ENCODE measurements around the gene REP15. TPM values are rescaled to one million over a fixed set of nuclear protein-coding genes. Genes with fewer than 3 reads are reported as not detected.

Gene REP15
- total RNA-seq, 1 experiment from 2014 or later, result 1.4 TPM

DNA sequence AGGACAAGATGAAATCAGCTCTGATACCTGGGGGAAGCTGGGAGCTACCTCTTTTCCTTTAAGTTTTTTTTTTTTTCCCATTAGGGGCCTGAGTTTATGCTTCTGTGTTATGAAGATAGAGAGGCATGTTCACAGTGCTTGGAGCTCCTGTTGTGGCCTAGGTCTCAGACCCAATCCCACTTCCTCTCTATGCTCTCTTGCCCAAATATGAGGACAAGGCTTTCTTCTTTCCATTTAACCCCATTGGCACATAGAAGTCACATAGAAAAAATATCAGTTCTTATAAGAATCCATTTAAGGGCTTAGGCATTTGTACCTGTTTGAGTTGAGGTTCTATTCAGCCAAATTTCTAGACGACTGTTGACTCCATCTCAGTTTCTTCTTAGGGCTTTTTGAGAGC is 27.0 kb downstream of the REP15 start:
- Histone ChIP-seq H3K27me3 (ENCODE audit: insufficient read depth, low read depth) (no peaks in the 10 kb centered on the region), H3K4me3 (no peak overlapping the region), H3K4me1 (replicated peaks; ENCODE audit: insufficient read depth) (no peaks in the 10 kb centered on the region), H3K27ac (no peak overlapping the region), H3K79me2 (ENCODE audit: low read depth) (no peaks in the 10 kb centered on the region), H3K9me2 (ENCODE audit: insufficient read depth) (no peaks in the 10 kb centered on the region), H2AFZ (no peak overlapping the region), H4K20me1 (ENCODE audit: insufficient read depth) (no peaks in the 10 kb centered on the region), H3K36me3 (ENCODE audit: low read depth) (peaks cover 24% of the 10 kb centered on the region), H3F3A (ENCODE audit: insufficient read depth, low read depth) (no peaks in the 10 kb centered on the region; the same call in 1 of the 2 replicates), H3K9me3 (ENCODE audit: insufficient read depth, low read depth) (no peaks in the 10 kb centered on the region), H3K4me2 (no peak overlapping the region)
- no TSS peak for BruUV-seq (replicated peaks)
- intact Hi-C loops (cut with micrococcal nuclease; ENCODE audit: unreplicated experiment), result no loop called here
- no peak for TF ChIP-seq EZH2 (IDR thresholded peaks at IDR 0.05; ENCODE audit: low read depth)
- TF ChIP-seq, protein P1, sequence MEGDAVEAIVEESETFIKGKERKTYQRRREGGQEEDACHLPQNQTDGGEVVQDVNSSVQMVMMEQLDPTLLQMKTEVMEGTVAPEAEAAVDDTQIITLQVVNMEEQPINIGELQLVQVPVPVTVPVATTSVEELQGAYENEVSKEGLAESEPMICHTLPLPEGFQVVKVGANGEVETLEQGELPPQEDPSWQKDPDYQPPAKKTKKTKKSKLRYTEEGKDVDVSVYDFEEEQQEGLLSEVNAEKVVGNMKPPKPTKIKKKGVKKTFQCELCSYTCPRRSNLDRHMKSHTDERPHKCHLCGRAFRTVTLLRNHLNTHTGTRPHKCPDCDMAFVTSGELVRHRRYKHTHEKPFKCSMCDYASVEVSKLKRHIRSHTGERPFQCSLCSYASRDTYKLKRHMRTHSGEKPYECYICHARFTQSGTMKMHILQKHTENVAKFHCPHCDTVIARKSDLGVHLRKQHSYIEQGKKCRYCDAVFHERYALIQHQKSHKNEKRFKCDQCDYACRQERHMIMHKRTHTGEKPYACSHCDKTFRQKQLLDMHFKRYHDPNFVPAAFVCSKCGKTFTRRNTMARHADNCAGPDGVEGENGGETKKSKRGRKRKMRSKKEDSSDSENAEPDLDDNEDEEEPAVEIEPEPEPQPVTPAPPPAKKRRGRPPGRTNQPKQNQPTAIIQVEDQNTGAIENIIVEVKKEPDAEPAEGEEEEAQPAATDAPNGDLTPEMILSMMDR (conservative IDR thresholded peaks at IDR 0.05), result no peak
- DNase-seq, result no peak
- ChIA-PET CTCF (interaction anchor here (0.7 kb wide), 1 partner anchor 1289 kb away, joined by 5 read pairs; no protein-coding TSS in a partner anchor), POLR2A (ENCODE audit: unreplicated experiment) (interaction anchor here (0.5 to 0.6 kb wide), 2 partner anchors 387 to 1597 kb away, joined by 5 to 9 read pairs; no protein-coding TSS in a partner anchor)

DNA sequence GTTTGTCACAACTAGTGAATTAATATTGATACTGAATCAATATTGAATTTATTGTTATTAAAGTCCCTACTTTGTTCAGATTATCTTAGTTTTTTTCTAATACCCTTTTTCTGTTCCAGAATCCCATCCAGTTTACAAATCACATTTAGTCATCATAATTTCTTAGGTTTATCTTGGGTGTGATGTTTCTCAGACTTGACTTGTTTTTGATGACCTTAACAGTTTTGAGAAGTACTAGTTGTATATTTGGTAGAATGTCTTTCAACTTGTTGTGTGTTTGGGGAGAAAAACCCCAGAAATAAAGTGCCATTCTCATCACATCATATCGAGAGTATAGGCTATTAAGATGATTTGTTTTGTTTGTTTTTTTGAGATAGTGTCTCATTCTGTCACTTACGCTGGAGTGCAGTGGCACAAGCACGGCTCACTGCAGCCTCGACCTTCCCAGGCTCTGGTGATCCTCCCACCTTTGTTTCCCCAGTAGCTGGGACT is 33.9 kb downstream of the REP15 start:
- BruUV-seq (replicated peaks), result no TSS peak
- Histone ChIP-seq H3K9me2 (ENCODE audit: insufficient read depth) (no peaks in the 10 kb centered on the region), H3K4me2 (no peak overlapping the region), H3K9me3 (ENCODE audit: insufficient read depth, low read depth) (no peaks in the 10 kb centered on the region), H3K4me3 (no peak overlapping the region), H3F3A (ENCODE audit: insufficient read depth, low read depth) (no peaks in the 10 kb centered on the region; the same call in 1 of the 2 replicates), H3K36me3 (ENCODE audit: low read depth) (peaks cover 31% of the 10 kb centered on the region), H2AFZ (no peak overlapping the region), H3K27me3 (ENCODE audit: insufficient read depth, low read depth) (no peaks in the 10 kb centered on the region), H3K79me2 (ENCODE audit: low read depth) (peaks cover 3% of the 10 kb centered on the region), H4K20me1 (ENCODE audit: insufficient read depth) (no peaks in the 10 kb centered on the region), H3K27ac (no peak overlapping the region), H3K4me1 (replicated peaks; ENCODE audit: insufficient read depth) (no peaks in the 10 kb centered on the region)
- intact Hi-C loops (cut with micrococcal nuclease; ENCODE audit: unreplicated experiment), result loop anchor here (5.0 kb wide), 2 partner anchors 52 to 597 kb away; partner anchors contain the start of genes KLHL42 and MANSC4
- DNase-seq, result no peak
- ChIA-PET POLR2A (ENCODE audit: unreplicated experiment) (no interaction called here), CTCF (no interaction called here)
- TF ChIP-seq, protein P1 (conservative IDR thresholded peaks at IDR 0.05), result no peak
- no peak for TF ChIP-seq EZH2 (IDR thresholded peaks at IDR 0.05; ENCODE audit: low read depth)

DNA sequence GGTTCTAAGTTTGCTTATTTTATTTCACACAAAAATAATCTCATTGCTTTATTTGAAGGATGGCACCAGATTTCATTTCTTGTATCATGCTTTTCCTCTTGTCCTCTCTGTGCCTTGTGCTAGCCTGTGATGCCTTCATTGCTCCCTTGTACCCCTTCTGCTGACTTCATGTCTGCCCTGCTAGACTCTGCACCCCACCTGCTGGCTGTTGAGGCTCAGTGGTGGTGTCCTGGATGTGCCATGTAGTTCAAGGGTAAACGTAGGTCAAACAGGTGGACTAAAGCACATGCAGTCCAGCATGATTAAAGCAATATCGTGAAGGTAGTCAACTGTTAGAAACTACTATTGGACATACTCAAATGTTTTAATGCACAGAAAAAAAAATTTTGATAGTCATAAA is 36.0 kb downstream of the REP15 start:
- no peak overlapping the region for H2AFZ ChIP-seq
- no peak for DNase-seq
- no peaks in the 10 kb centered on the region for H3K4me1 ChIP-seq (replicated peaks; ENCODE audit: insufficient read depth)
- no TSS peak for BruUV-seq (replicated peaks)
- H3F3A ChIP-seq (ENCODE audit: insufficient read depth, low read depth), result peaks cover 7% of the 10 kb centered on the region
- H3K79me2 ChIP-seq (ENCODE audit: low read depth), result peaks cover 3% of the 10 kb centered on the region
- H4K20me1 ChIP-seq (ENCODE audit: insufficient read depth), result no peaks in the 10 kb centered on the region
- no peak overlapping the region for H3K4me3 ChIP-seq
- ChIA-PET CTCF (interaction anchor here (0.6 to 1.4 kb wide), 7 partner anchors 56 to 1585 kb away, joined by 3 to 13 read pairs (median 5); no protein-coding TSS in a partner anchor), POLR2A (ENCODE audit: unreplicated experiment) (interaction anchor here (0.6 kb wide), 1 partner anchor 1303 kb away, joined by 14 read pairs; no protein-coding TSS in a partner anchor)
- no peaks in the 10 kb centered on the region for H3K9me3 ChIP-seq (ENCODE audit: insufficient read depth, low read depth)
- H3K27ac ChIP-seq, result no peak overlapping the region
- intact Hi-C loops (cut with micrococcal nuclease; ENCODE audit: unreplicated experiment), result loop anchor here (2.0 to 5.0 kb wide), 4 partner anchors 50 to 595 kb away; partner anchors contain the start of genes KLHL42 and MANSC4
- no peak overlapping the region for H3K4me2 ChIP-seq
- peaks cover 44% of the 10 kb centered on the region for H3K36me3 ChIP-seq (ENCODE audit: low read depth)
- TF ChIP-seq, protein P1 (conservative IDR thresholded peaks at IDR 0.05), result peak; percentile 45; the same call in 1 of the 2 replicates
- TF ChIP-seq EZH2 (IDR thresholded peaks at IDR 0.05; ENCODE audit: low read depth), result no peak
- H3K27me3 ChIP-seq (ENCODE audit: insufficient read depth, low read depth), result no peaks in the 10 kb centered on the region
- no peaks in the 10 kb centered on the region for H3K9me2 ChIP-seq (ENCODE audit: insufficient read depth)
